ENCODE measurements around the gene LSM14B. TPM values are rescaled to one million over a fixed set of nuclear protein-coding genes. Genes with fewer than 3 reads are reported as not detected.

Gene LSM14B
- total and polyA plus RNA-seq, 11 donors = 26.1 to 64.7 (median 54.6) TPM

- 89 to 93% (median 93%) methylated on average over 17 of the region's 17 CpGs for WGBS, 4 donors
- Histone ChIP-seq H3K4me1 (no peaks in the 10 kb centered on the region), H3K9me3 (no peaks in the 10 kb centered on the region), H3K4me3 (no peak overlapping the region), H3K27ac (no peak overlapping the region), H3K27me3 (peaks cover 0 to 4% (median 0%) of the 10 kb centered on the region in 9 donors), H3K36me3 (no peaks in the 10 kb centered on the region)
- ATAC-seq (peak in 1 of 4 donors; percentile 39), DNase-seq (no peak)
- intact Hi-C loops (cut with DNase I) = no loop called here
- no peak for TF ChIP-seq CTCF (IDR thresholded peaks at IDR 0.05)
Observed at GRCh38 chr20:62087632-62088031, 34.6 kb upstream of the LSM14B start.

DNA sequence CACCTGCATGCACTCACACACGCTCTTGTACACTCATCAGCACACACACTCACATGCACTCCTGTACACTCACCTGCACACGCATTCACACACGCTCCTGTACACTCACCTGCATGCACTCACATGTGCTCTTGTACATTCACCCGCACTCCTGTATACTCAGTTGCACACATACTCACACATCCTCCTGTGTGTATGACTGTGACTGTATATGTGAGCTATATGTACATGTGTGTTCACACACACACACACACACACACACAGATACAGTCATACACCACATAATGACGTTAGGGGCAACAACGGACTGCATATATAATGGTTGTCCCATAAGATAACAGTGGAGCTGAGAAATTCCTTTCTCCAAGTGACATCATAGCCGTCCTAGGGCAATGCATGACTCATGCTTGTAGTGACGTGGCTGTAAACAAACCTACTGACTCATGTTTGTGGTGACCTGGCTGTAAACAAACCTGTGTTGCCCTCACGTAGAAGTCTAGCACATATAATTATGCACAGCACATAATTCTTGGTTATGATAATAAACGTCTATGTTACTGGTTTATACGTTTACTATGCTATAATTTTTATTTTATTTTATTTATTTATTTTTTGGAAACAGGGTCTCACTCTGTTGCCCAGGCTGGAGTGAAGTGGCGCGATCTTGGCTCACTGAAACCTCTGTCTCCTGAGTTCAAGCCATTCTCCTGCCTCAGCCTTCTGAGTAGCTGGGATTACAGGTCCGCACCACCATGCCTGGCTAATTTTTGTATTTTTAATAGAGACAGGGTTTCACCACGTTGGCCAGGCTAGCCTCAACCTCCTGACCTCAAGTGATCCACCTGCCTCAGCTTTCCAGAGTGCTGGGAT is 33.8 kb upstream of the LSM14B start:
- WGBS, 4 donors = 64 to 68% (median 65%) methylated on average over 15 of the region's 15 CpGs
- ATAC-seq = peak in 2 of 4 donors; percentile 37 to 55
- Histone ChIP-seq H3K9me3 (no peaks in the 10 kb centered on the region), H3K4me3 (no peak overlapping the region), H3K27ac (no peak overlapping the region), H3K4me1 (no peaks in the 10 kb centered on the region), H3K36me3 (no peaks in the 10 kb centered on the region), H3K27me3 (peaks cover 0 to 4% (median 0%) of the 10 kb centered on the region in 9 donors)
- TF ChIP-seq POLR2A (IDR thresholded peaks at IDR 0.05) (no peak), CTCF (IDR thresholded peaks at IDR 0.05) (no peak)
- intact Hi-C loops (cut with DNase I) = no loop called here
- no peak for DNase-seq

GRCh38 chr20:62089393-62089792 is 32.9 kb upstream of the LSM14B start:
- intact Hi-C loops (cut with DNase I) = no loop called here
- H3K9me3 ChIP-seq = no peaks in the 10 kb centered on the region
- no peak for ATAC-seq
- no peaks in the 10 kb centered on the region for H3K4me1 ChIP-seq
- H3K4me3 ChIP-seq = no peak overlapping the region
- WGBS, 4 donors = 34 to 50% (median 37%) methylated on average over 3 of the region's 3 CpGs
- H3K27ac ChIP-seq = no peak overlapping the region
- TF ChIP-seq CTCF (IDR thresholded peaks at IDR 0.05) (peak in 1 of 12 donors; percentile 15), POLR2A (IDR thresholded peaks at IDR 0.05) (no peak)
- peaks cover 0 to 4% (median 0%) of the 10 kb centered on the region in 9 donors for H3K27me3 ChIP-seq
- DNase-seq = no peak
- no peaks in the 10 kb centered on the region for H3K36me3 ChIP-seq

DNA sequence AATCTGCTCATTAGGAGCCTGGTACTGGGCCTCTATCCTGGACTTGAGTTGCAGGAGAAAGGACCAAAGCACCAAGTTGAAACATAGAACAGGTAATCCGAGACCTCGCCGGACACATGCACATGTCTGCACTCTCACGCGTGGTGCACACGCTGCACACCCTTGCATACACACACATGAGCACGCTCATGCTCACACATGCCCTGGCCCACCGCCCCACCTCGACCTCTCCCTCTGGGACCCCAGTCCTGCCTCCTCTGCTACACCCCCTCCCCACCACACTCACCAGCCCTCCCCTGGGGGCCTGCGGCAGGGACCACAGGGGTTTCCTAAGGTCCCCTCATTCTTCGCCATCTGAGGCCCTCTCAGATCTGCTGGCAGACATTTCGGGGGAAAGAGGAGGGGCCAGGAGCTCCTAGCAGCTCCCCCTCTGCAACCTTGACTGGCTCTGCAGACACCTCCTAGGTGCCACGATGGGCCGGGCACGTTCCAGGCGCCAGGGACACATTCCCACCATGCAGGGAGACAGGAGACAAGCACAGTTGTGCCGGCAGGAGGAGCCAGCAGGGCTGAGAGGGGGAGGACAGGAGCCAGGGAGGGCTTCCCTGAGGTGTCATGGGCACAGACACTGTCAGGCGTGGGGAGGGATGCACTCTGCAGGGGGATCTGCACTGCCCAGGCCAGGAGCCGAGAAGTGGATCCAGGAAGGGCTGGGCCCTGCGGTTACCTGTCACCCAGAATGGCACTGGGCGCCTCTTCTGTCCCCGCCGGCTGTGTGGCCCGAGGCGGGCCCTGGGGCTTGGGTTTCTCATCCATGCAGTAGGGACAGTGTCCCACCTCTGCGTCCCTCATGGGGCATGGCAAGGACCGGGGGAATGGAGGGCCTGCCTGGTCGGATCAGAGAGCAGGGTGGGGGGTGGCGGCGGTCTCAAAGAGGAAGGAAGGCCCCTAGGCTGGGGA is 25.6 kb upstream of the LSM14B start:
- H3K36me3 ChIP-seq = no peaks in the 10 kb centered on the region
- intact Hi-C loops (cut with DNase I) = no loop called here
- no peak for TF ChIP-seq CTCF (IDR thresholded peaks at IDR 0.05)
- TF ChIP-seq POLR2A (IDR thresholded peaks at IDR 0.05) = no peak
- H3K27me3 ChIP-seq = peaks cover 0 to under 1% (median 0%) of the 10 kb centered on the region in 9 donors
- no peaks in the 10 kb centered on the region for H3K4me1 ChIP-seq
- ATAC-seq (no peak), DNase-seq (no peak)
- H3K27ac ChIP-seq = no peak overlapping the region
- no peak overlapping the region for H3K4me3 ChIP-seq
- 81 to 91% (median 86%) methylated on average over 23 to 30 of the region's 30 CpGs for WGBS, 4 donors
- H3K9me3 ChIP-seq = peaks cover 0 to 19% (median 9%) of the 10 kb centered on the region in 12 donors

Measured in heart left ventricle (tissue), 16 donors.